Breast epithelium (tissue), 3 donors: ENCODE data around the gene RUNDC1.

Source experiments
- CTCF ChIP-seq, 3 donors: fragments of 450-650 bp; IDR thresholded peaks; one replicate each; pipeline ENCODE4 v1.5.1; 2016 to 2017; ENCODE audit warnings: antibody characterized with exemption in 3 of 3, mild to moderate bottlenecking in 3 of 3, moderate library complexity in 3 of 3
- POLR2A ChIP-seq: fragments of 450-650 bp; IDR thresholded peaks from one replicate; pipeline ENCODE4 v1.6.1; 2016; ENCODE audit warnings: antibody characterized with exemption, mild to moderate bottlenecking, moderate library complexity
- POLR2AphosphoS5 ChIP-seq, 3 donors: sonication (generic); formaldehyde crosslinking; IDR thresholded peaks; one replicate each; pipeline ENCODE4 v1.6.1; 2017; ENCODE audit warnings: antibody characterized with exemption in 3 of 3

GRCh38 chr17:42989141-42989540, 8.8 kb downstream of the RUNDC1 start:
- TF ChIP-seq POLR2A, result no peak
- no peak for TF ChIP-seq CTCF (IDR thresholded peaks at IDR 0.05)
- TF ChIP-seq POLR2AphosphoS5 (IDR thresholded peaks at IDR 0.05), result no peak
